Raji (cell line): Measurements from ENCODE around the gene ADAMTSL3.

Experiments
- POLR2A ChIP-seq: IDR thresholded peaks from 2 replicates; pipeline ENCODE4 v1.6.1; 2011; ENCODE audit warnings: low read depth, low read length, control low read depth; ENCODE audit not compliant: insufficient read depth

The ADAMTSL3 gene

DNA sequence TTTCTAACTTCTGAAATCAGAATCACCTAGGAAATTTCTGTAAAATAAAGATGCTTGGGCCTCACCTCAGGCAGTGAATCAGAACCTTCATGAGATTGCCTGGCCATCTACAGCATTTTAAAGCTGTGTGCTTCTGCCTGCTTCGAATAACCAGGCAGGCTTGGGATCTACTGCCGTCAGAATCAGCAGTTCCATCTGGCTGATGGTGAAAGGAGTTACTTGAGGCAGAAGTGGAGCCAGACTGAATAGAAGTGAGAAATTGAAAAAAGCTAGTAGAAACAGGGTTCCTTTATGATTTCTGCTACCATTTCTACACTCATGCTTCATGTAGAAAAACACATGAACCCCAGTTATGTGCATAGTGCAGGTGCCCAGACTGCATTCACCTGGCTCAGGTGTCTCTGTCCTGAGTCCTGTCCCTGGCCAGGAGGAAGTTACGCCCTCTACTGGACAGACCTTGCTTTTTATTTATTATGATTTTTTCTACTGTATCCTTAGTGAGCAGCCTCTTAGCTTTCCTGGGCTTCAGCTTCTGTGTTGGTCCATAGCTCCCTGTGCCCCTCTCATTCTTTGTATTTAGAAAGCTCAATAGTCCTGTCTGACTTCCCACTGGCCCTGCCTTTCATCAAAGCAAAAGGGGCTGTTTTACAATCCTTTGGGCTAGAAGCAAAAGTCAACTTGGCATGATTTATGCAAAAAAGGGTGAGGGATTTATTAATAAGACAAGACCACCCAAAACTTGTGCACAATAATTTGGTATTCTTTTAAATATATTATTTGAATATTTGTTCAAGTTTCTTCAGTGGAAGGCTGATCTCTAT is 380.9 kb downstream of the ADAMTSL3 start:
- no peak for TF ChIP-seq POLR2A

DNA sequence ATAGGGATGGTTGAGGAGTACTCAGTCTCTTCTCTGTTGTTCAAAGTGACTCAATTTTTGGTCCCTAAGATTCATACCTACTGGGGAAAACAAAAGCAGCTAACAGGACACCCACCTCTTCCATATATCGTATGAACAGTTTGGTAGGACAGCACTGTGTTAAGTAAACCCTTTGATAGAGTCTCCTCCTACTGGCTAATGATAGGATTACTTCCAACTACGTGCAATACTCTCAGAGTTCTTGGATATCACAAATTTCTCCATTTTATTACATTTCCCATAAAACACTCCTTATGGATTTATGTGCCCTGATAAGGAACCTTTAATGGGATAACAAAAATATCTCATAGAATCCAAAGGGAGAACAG is 381.5 kb downstream of the ADAMTSL3 start:
- TF ChIP-seq POLR2A, result no peak

DNA sequence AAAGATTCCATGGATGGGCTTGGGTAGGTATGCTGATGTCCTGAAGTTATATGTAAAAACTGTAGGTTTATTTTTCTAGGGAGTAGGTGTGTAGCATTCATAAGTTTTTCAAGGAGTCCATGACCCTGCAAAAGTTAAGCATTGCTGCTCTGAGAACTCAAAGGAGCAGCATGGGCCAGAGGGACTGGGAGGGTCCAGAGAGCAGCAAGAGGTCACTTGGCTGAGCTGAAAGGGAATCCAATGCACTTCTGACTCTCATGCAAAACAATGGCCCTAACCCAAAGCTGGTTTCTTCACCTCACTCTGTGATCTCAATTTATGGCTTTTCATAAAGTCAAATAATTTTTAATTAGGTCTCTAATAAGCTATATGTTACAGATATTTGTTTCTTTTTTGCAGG is 383.4 kb downstream of the ADAMTSL3 start:
- TF ChIP-seq POLR2A, result no peak

DNA sequence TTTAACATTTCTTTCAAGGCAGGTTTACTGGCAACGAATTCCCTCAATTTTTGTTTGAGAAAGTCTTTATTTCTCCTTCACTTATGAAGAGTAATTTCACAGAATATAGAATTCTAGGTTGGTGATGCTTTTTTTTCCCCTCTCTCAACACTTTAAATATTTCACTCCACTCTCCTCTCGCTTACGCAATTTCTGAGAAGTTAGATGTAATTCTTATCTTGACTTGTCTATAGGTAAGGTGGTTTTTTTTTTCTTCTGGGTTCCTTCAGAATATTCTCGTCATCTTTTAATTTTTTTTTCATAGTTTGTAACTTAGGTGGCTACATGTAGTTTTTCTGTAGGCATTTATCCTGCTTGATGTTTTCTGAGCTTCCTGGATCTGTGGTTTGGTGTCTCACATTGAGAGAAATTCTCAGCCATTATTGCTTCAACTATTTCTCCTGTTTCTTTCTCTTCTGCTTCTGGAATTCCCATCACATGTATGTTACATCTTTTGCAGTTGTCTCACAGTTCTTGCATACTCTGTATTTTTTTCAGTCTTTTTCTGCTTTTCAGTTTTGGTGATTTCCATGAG is 392.2 kb downstream of the ADAMTSL3 start:
- TF ChIP-seq POLR2A, result no peak

DNA sequence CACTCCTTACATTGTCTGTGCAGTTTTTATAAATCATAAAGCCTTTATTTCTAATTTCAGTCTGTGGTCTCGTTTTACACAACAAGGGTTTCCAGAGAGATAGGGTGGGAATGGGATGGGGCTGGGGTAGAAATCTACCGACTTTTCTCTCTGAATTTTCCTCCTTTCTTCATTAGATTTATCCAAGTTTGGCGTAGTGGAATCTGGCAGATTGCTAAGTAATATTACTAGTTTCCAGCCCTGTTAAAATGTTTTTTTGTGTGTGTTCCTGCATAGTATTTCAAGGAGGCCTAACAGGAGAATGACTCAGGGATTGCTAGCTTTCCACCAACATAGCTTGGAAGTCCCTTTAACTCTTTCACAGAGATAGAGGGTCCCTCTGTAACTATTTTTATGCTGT is 396.2 kb downstream of the ADAMTSL3 start:
- TF ChIP-seq POLR2A, result no peak

DNA sequence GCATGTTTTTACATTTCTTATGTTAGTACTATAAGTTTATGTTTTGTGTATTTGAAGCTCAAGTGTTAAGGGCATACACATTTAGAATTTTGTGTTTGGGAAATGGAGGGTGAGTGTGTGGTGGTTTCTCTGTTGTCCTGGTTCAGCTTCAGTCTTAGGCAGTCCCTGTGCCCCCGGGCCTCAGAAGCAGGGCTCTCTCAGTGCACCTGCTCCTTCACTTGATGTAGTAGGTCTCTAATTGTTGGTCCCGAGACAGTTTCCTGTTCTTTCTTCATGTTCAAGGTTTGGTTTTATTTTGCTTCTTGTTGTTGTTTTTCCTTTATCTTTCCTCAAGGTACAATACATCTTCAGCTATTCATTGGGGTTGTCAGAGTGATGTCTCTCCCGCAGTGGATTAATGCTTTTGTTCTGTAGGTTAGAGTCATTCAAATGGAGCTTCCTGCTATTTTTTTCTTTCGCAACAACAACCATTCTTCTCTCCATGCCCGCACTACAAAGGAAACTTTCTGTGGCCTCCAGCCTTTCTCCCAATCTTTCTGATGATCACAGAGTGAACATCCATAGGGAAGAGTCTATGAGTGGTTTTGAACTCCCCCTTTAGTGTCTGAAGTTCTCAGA is 403.9 kb downstream of the ADAMTSL3 start:
- no peak for TF ChIP-seq POLR2A

DNA sequence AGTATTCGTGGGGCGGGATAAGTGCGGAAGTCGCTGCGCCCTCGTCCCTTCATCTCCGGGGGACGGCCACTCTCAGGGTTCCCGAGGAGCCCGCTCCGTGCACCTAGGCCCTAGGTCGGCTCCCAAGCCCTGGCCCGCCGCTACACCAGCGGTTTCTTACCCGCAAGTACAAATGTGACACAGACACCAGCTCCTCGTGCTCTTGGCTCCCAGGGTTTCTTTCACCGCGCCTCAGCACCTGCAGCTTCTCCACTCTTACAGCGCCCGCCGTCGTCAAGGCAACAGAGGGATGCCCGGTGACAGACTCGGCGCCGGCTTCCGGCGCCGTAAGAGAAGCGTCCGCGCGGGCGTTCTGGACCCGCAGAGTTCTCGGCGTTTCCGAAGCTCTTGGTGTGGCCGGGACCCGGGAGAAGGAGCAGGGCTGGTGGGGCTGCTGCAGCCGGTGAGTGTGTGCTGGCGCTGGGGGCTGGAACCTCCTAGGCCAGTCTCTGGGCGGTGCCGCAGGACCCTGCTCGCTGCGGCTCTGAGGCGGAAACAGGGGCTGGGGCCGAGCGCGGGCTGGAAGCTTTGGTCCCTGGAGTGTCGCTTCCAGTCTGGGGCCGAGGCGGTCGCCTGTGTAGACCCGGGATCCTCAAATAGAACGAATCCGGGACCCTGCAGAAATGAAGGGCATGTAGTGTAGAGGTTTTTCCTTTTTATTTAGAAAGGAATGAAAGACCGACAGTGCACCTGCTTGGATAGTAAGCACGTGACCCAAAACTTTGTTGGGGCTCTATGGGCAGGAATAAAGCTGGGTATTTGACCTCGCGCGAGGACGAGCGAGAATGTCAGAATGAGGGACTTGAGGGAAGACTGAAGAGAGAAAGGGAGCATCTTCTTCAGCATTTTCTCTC is 426.2 kb downstream of the ADAMTSL3 start:
- TF ChIP-seq POLR2A, result no peak

DNA sequence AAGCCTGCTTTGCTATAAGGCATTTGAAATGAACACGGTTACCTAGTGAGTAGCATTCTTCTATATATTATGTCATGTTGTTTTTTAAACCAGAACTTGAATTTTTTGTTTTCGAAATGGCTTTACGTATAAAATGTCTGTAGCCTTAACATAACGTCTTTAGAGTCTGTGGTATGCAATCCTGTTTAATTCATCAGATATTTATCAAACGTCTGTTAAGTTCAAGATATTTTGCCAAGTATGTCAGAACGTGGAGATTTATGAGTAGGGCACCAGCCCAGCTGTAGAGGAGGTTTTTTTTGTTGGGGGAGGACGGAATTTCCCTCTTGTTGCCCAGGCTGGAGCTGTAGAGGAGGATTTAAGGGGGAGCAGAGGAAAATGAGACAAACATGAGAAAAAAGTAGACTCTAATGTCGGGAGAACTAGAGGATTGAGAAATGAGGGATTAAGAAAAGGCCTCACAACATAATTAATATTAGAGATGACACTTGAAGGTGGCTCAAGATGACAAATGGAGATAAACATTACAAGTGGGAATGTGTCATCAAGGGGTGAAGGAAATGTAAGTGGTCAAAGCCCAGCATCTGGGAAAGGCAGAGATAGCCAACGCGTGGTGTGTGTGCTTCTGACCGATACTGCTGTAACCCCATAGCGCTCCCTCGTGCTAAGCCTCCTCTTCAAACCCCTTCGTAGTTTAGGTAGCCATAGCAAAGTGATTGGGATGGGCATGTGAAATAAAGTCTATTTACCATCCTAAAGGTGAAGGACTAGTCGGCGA is 427.7 kb downstream of the ADAMTSL3 start:
- no peak for TF ChIP-seq POLR2A

DNA sequence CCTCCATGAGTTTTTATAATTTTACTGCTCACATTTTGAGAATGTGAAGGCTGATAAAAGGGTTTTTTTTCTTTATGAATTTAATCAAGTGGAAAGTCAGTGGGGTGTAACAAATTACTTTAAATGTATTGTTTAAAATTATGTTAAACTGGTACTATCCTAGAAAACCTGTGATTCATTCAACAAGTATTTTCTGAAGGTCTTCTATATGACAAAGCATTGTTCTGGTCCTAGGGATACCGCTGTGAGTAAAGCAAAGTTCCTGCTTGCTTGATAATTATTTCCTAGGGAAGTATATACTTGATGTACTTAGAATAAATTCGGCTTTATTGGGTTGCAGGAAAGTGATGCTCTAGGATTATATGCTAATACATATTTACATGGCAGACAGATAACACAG is 428.8 kb downstream of the ADAMTSL3 start:
- no peak for TF ChIP-seq POLR2A
